H1 (cell line): Measurements from ENCODE around the gene TNFAIP2. TPM values are rescaled to one million over a fixed set of nuclear protein-coding genes. Genes with fewer than 3 reads are reported as not detected.

Experiments used
- CTCF ChIA-PET: fragments of 300-600 bp; sonication (Branson Sonifier 250); formaldehyde crosslinking; loops from one replicate; lab custom pipeline; 2021; ENCODE audit not compliant: partially characterized antibody; lab: Charles Lee
- POLR2A ChIA-PET: fragments of 300-600 bp; sonication (Branson Sonifier 250); formaldehyde crosslinking; loops from one replicate; lab custom pipeline; 2021; ENCODE audit warnings: inconsistent platforms; ENCODE audit not compliant: partially characterized antibody; lab: Charles Lee
- DNase-seq, 2 experiments: peaks; one replicate each; pipeline versions ENCODE4 v3.0.0 to v3.0.0-alpha.2; 2010 to 2022; ENCODE audit warnings: low spot score in 2 of 2, low read depth in 1 of 2, mixed read lengths in 1 of 2
- FAIRE-seq: peaks from 2 replicates; lab custom pipeline; 2011; peaks lifted over from hg19 to GRCh38; lab: Jason Lieb, UNC
- H2AFZ ChIP-seq: 2 replicates; pipeline ENCODE4 v1.8.1; 2012; ENCODE audit warnings: low read length, inconsistent platforms
- H2AK5ac ChIP-seq: 2 replicates; pipeline ENCODE4 v1.6.1; 2013; ENCODE audit warnings: low read depth, low read length
- H2BK120ac ChIP-seq: replicated peaks from 2 replicates; pipeline ENCODE3; 2013; ENCODE audit warnings: low read depth, low read length, inconsistent platforms
- H2BK12ac ChIP-seq: 2 replicates; pipeline ENCODE4 v1.6.1; 2013; ENCODE audit warnings: low read depth, low read length
- H2BK15ac ChIP-seq: 2 replicates; pipeline ENCODE4 v1.6.1; 2013; ENCODE audit warnings: low read length
- H2BK20ac ChIP-seq: 2 replicates; pipeline ENCODE4 v1.6.1; 2013; ENCODE audit warnings: low read length
- H2BK5ac ChIP-seq: 2 replicates; pipeline ENCODE4 v1.6.1; 2013; ENCODE audit warnings: low read depth, low read length
- H3K14ac ChIP-seq: 2 replicates; pipeline ENCODE4 v1.6.1; 2013; ENCODE audit warnings: inconsistent platforms; ENCODE audit not compliant: insufficient read length
- H3K18ac ChIP-seq: 2 replicates; pipeline ENCODE4 v1.6.1; 2013; ENCODE audit warnings: low read length; ENCODE audit errors: extremely low read depth
- H3K23ac ChIP-seq: 2 replicates; pipeline ENCODE4 v1.6.1; 2013; ENCODE audit warnings: inconsistent platforms; ENCODE audit not compliant: insufficient read length
- H3K23me2 ChIP-seq: 2 replicates; pipeline ENCODE4 v1.6.1; 2013; ENCODE audit warnings: low read depth, low read length
- H3K27ac ChIP-seq: 2 replicates; pipeline ENCODE4 v1.6.1; 2011; ENCODE audit warnings: low read depth, low read length, inconsistent platforms
- H3K27me3 ChIP-seq, 4 experiments: replicated peaks in 1 of 4; 1 replicate in 1 of 4; 2 replicates in 3 of 4; pipeline versions ENCODE4 v1.6.1 to v1.8.1; 2011 to 2013; ENCODE audit warnings: low read length in 3 of 4, mild to moderate bottlenecking in 3 of 4, inconsistent platforms in 2 of 4, mixed read lengths in 2 of 4, moderate library complexity in 1 of 4; ENCODE audit not compliant: control insufficient read depth in 3 of 4, insufficient read depth in 3 of 4; ENCODE audit errors: extremely low read depth in 1 of 4
- H3K36me3 ChIP-seq, 4 experiments: 2 replicates each; pipeline versions ENCODE4 v1.6.1 to v1.8.1; 2011 to 2013; ENCODE audit warnings: mild to moderate bottlenecking in 4 of 4, low read length in 3 of 4, moderate library complexity in 2 of 4, control low read depth in 1 of 4, inconsistent platforms in 1 of 4; ENCODE audit not compliant: insufficient read depth in 4 of 4, control insufficient read depth in 2 of 4
- H3K4ac ChIP-seq: replicated peaks from 2 replicates; pipeline ENCODE3; 2013; ENCODE audit warnings: low read length, low read depth, mixed read lengths, inconsistent platforms; ENCODE audit not compliant: insufficient read length
- H3K4me1 ChIP-seq, 4 experiments: replicated peaks in 1 of 4; 1 replicate in 1 of 4; 2 replicates in 3 of 4; pipeline versions ENCODE4 v1.6.1 to v1.8.1; 2011 to 2013; ENCODE audit warnings: low read length in 3 of 4, inconsistent platforms in 2 of 4, mixed read lengths in 1 of 4; ENCODE audit not compliant: insufficient read depth in 4 of 4, control insufficient read depth in 3 of 4
- H3K4me2 ChIP-seq, 2 experiments: 2 replicates each; pipeline versions ENCODE4 v1.6.1 to v1.8.1; 2011 to 2013; ENCODE audit warnings: low read depth in 2 of 2, low read length in 2 of 2, control low read depth in 1 of 2, inconsistent platforms in 1 of 2, mild to moderate bottlenecking in 1 of 2; ENCODE audit not compliant: insufficient read depth in 1 of 2
- H3K4me3 ChIP-seq, 4 experiments: fragments of 200-600, 300-600 bp in 1 of 4; sonication (generic), shearing (Covaris generic), sonication (Bioruptor Twin) in 1 of 4; 2 replicates each; pipeline versions ENCODE4 v1.5.1 to v1.8.1; 2011 to 2016; ENCODE audit warnings: low read length in 4 of 4, low read depth in 3 of 4, control low read depth in 2 of 4, inconsistent platforms in 2 of 4, mild to moderate bottlenecking in 2 of 4, mixed read lengths in 1 of 4, moderate library complexity in 1 of 4; ENCODE audit not compliant: insufficient read depth in 2 of 4; ENCODE audit errors: extremely low read depth in 1 of 4
- H3K56ac ChIP-seq: replicated peaks from 2 replicates; pipeline ENCODE3; 2013; ENCODE audit warnings: low read depth, mild to moderate bottlenecking, mixed read lengths, low read length, inconsistent platforms; ENCODE audit not compliant: insufficient read length
- H3K79me1 ChIP-seq: 2 replicates; pipeline ENCODE4 v1.6.1; 2013; ENCODE audit warnings: low read depth, low read length, control low read depth
- H3K79me2 ChIP-seq, 2 experiments: 2 replicates each; pipeline versions ENCODE4 v1.6.1 to v1.8.1; 2012 to 2013; ENCODE audit warnings: low read length in 2 of 2, mild to moderate bottlenecking in 2 of 2, inconsistent platforms in 1 of 2; ENCODE audit not compliant: insufficient read depth in 2 of 2, control insufficient read depth in 1 of 2
- H3K9ac ChIP-seq, 4 experiments: replicated peaks in 1 of 4; 1 replicate in 1 of 4; 2 replicates in 3 of 4; pipeline versions ENCODE4 v1.6.1 to v1.8.1; 2011 to 2013; ENCODE audit warnings: low read depth in 3 of 4, low read length in 3 of 4, control low read depth in 2 of 4, mild to moderate bottlenecking in 2 of 4, moderate library complexity in 2 of 4, inconsistent platforms in 1 of 4; ENCODE audit errors: extremely low read depth in 1 of 4
- H3K9me3 ChIP-seq, 2 experiments: 2 replicates each; pipeline versions ENCODE4 v1.6.1 to v1.8.1; 2012 to 2013; ENCODE audit warnings: mild to moderate bottlenecking in 2 of 2, moderate library complexity in 2 of 2, control low read depth in 1 of 2, inconsistent platforms in 1 of 2, low read depth in 1 of 2, low read length in 1 of 2, mixed read lengths in 1 of 2; ENCODE audit not compliant: insufficient read depth in 2 of 2
- H4K20me1 ChIP-seq, 2 experiments: replicated peaks in 1 of 2; 2 replicates each; pipeline versions ENCODE3 to v1.8.1; 2011 to 2013; ENCODE audit warnings: inconsistent platforms in 2 of 2, low read length in 2 of 2, mild to moderate bottlenecking in 1 of 2; ENCODE audit not compliant: insufficient read depth in 2 of 2, control insufficient read depth in 1 of 2
- H4K5ac ChIP-seq: 2 replicates; pipeline ENCODE4 v1.6.1; 2013; ENCODE audit warnings: low read length, low read depth, mixed read lengths, inconsistent platforms; ENCODE audit not compliant: insufficient read length
- H4K8ac ChIP-seq: 2 replicates; pipeline ENCODE4 v1.8.0; 2013; ENCODE audit warnings: mild to moderate bottlenecking, moderate library complexity, low read length, inconsistent platforms; ENCODE audit not compliant: insufficient read depth; ENCODE audit errors: extremely low read depth
- H4K91ac ChIP-seq: replicated peaks from 2 replicates; pipeline ENCODE3; 2013; ENCODE audit warnings: low read length, mixed read lengths, inconsistent platforms; ENCODE audit not compliant: insufficient read length
- CEBPB ChIP-seq: IDR thresholded peaks from 2 replicates; pipeline ENCODE4 v1.6.1; 2012; ENCODE audit warnings: low read depth, low read length
- CTCF ChIP-seq, 3 experiments: IDR thresholded peaks; 1 replicate in 2 of 3; 2 replicates in 1 of 3; pipeline versions ENCODE4 v1.5.1 to v1.6.1; 2011; ENCODE audit warnings: low read length in 3 of 3, mild to moderate bottlenecking in 3 of 3, inconsistent platforms in 2 of 3, low read depth in 1 of 3, moderate library complexity in 1 of 3; ENCODE audit not compliant: insufficient read depth in 1 of 3; ENCODE audit errors: control extremely low read depth in 1 of 3
- FOSL1 ChIP-seq: IDR thresholded peaks from 2 replicates; pipeline ENCODE4 v1.6.1; 2011; ENCODE audit warnings: mild to moderate bottlenecking, low read depth, low read length, moderate library complexity; ENCODE audit not compliant: insufficient read depth
- SRF ChIP-seq: IDR thresholded peaks from 2 replicates; pipeline ENCODE4 v1.6.1; 2011; ENCODE audit warnings: mild to moderate bottlenecking, low read depth, low read length, moderate library complexity
- TAF1 ChIP-seq: IDR thresholded peaks from 2 replicates; pipeline ENCODE4 v1.6.1; 2011; ENCODE audit warnings: mild to moderate bottlenecking, low read depth, low read length
- WGBS, 2 experiments: shearing (Covaris generic) in 1 of 2; methylation state at CpG; one replicate each; pipeline versions ENCODE4 v1.1.6 to v1.1.7; 2013 to 2015; ENCODE audit warnings: low lambda C conversion rate in 2 of 2, mixed read lengths in 2 of 2, inconsistent platforms in 1 of 2, low coverage in 1 of 2, missing lambda C conversion rate in 1 of 2; ENCODE audit not compliant: insufficient replicate concordance in 2 of 2, insufficient coverage in 1 of 2, insufficient read length in 1 of 2; ENCODE audit errors: extremely low coverage in 1 of 2, missing lambda C conversion rate in 1 of 2; 5-methylcytosine and 5-hydroxymethylcytosine counted together
- polyA plus RNA-seq, 7 experiments: library from polyadenylated mRNA; depleted of rRNA in 3 of 7; stranded (reverse) in 5 of 7; unstranded in 2 of 7; fragments of >200 nt in 5 of 7; fragments of 200-250 nt in 2 of 7; gene quantifications; 1 replicate in 5 of 7; 2 replicates in 1 of 7; 4 replicates in 1 of 7; pipeline versions ENCODE4 v1.2.1 to v1.2.3, GENCODE V29; 2011 to 2013; ENCODE audit warnings: missing spikeins in 2 of 7, mixed read lengths in 2 of 7
- total RNA-seq: library from RNA; stranded (reverse); fragmentation: NEBNext Ultra II Directional; extraction: Animal tissue kit (Norgen Biotek cat#: 25700); gene quantifications from 2 replicates; pipeline ENCODE4 v1.2.1, GENCODE V29; 2021

The TNFAIP2 gene
- total and polyA plus RNA-seq, 2 of the 8 experiments (the other 6 are each of a cell fraction or from before 2014, with no cell fraction given): 28.3 to 34.5 TPM

DNA sequence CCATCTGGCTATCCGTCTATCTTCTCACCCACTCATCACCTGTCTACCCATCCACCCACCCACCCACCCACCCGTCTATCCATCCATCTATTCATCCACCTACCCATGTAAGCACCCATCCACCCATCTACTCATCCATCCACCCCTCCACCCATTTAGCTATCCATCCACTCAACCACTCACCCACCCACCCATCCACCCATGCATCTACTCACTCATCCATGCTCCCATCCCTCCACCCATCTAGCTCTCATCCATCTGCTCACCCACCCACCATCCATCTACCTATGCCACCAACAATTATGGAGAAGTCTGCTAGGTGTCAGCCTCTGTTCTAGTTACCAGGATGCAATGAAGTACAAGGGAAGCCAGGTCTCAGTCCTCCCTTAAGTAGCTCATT, 11.1 kb downstream of the TNFAIP2 start:
- CTCF ChIA-PET: interaction anchor here (1.1 to 10.5 kb wide), 7 partner anchors 8 to 157 kb away, joined by 4 to 147 read pairs (median 15); partner anchors contain the start of gene TNFAIP2
- H4K91ac ChIP-seq: no peak overlapping the region
- peaks cover 3 to 14% (median 7%) of the 10 kb centered on the region in 4 experiments; a peak in 6 of 8 replicates for H3K36me3 ChIP-seq
- H2BK5ac ChIP-seq: no peak overlapping the region
- no peak overlapping the region for H2BK15ac ChIP-seq
- FAIRE-seq (no peak), DNase-seq (no peak)
- H3K9me3 ChIP-seq: no peaks in the 10 kb centered on the region
- peaks cover 0 to 6% of the 10 kb centered on the region in 2 experiments for H4K20me1 ChIP-seq
- H4K5ac ChIP-seq: no peak overlapping the region
- H2BK12ac ChIP-seq: no peak overlapping the region
- peaks cover 0 to 11% (median 6%) of the 10 kb centered on the region in 4 experiments; a peak in 6 of 7 replicates for H3K4me1 ChIP-seq
- no peak overlapping the region for H2AFZ ChIP-seq
- no peak overlapping the region for H3K4me3 ChIP-seq
- no peak overlapping the region for H3K56ac ChIP-seq
- no peak overlapping the region for H2BK20ac ChIP-seq
- H4K8ac ChIP-seq: no peak overlapping the region
- no peak overlapping the region for H3K27ac ChIP-seq
- H2BK120ac ChIP-seq: no peak overlapping the region
- H3K14ac ChIP-seq: no peak overlapping the region
- POLR2A ChIA-PET: interaction anchor here (1.1 kb wide), 1 partner anchor 29 kb away, joined by 3 read pairs; no protein-coding TSS in a partner anchor
- no peak overlapping the region for H3K18ac ChIP-seq
- no peaks in the 10 kb centered on the region for H3K79me2 ChIP-seq
- no peak overlapping the region for H3K9ac ChIP-seq
- H3K4ac ChIP-seq: no peak overlapping the region
- no peak overlapping the region for H3K23ac ChIP-seq
- no peak for TF ChIP-seq FOSL1
- TF ChIP-seq CTCF (IDR thresholded peaks at IDR 0.05; ENCODE audit: control extremely low read depth in 1 of 3, insufficient read depth in 1 of 3, low read depth in 1 of 3, low read length in 3 of 3): no peak
- no peak for TF ChIP-seq TAF1
- TF ChIP-seq SRF: no peak
- no peak for TF ChIP-seq CEBPB
- no CpG with 5 or more reads among the region's 2 CpGs for WGBS, 2 experiments
- H2AK5ac ChIP-seq: no peak overlapping the region
- peaks cover 0 to 16% (median 8%) of the 10 kb centered on the region in 4 experiments; a peak in 4 of 7 replicates for H3K27me3 ChIP-seq
- peaks cover 13% of the 10 kb centered on the region; the same call in 1 of the 2 replicates for H3K23me2 ChIP-seq
- H3K79me1 ChIP-seq: no peaks in the 10 kb centered on the region
- H3K4me2 ChIP-seq: no peak overlapping the region
